ENCODE results near the gene SIN3A.
"Not testable (repeated sequence)": the region's sequence is repeated elsewhere in the genome, so short reads cannot be mapped to it uniquely, and the experiment has no call there.

Gene SIN3A

DNA sequence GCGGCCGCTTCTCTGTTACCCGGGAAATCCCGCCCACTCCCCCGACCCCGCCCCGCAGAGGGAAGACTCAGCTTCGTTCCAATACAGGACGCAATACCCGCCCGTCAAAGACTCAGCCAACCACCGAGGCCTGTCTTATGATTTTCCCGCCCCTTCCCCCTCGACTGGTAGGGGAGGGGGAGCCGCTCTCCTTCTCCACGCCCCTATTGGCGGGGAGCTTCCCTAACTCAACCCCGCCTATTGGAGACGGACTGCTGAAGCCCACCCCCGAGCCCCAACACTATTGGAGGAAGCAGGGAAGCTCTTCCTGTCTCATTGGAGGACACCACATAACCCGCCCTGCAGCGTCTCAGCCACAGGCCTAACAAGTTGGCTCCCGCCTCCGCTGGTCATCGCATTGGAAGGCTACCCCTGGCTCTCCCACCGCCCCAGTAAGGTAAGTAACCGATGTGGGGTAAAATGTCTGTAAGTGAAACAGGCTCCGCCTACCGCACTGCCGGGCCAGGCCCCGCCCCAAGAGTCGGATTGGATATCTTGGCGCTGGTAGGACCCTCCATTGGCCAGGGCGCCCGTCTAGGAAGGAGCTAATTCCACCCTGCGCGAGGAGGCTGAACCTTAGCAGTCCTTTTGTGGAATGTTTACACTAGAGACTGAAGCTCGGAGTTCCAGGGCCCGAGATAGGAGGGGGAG is at the start of gene SIN3A:
Gene SIN3A, minus strand, starts transcription at position 17 of the 690 bp plus-strand sequence. CDS start 21,315 bp downstream, outside the sequence.
- peak; percentile 100 for DNase-seq (ENCODE audit: low read depth, low spot score)

- no peak for DNase-seq (ENCODE audit: low read depth, low spot score)
Observed at GRCh38 chr15:75493732-75494131, 42.2 kb upstream of the SIN3A start.

- DNase-seq (ENCODE audit: low read depth, low spot score) = no peak
Observed at GRCh38 chr15:75483961-75484360, 32.5 kb upstream of the SIN3A start.

DNA sequence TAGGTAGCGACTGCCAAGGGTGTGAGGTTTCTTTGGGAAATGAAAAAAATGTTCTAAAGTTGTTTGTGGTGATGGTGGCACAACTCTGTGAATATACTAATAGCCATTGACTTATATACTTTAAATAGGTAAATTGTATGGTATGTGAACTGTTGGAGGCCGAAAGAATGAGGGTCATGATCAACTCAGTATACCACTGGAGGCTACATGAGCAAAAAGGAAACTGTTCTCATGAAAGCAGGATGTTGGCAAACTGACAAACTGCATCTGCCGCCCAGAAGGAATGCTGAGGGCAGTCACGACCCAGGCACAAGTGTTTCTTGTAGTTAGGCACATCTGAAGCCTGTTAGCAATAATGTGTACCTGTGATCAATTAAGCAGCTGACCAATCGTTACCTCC is 32.1 kb upstream of the SIN3A start:
- not testable (repeated sequence) for DNase-seq (ENCODE audit: low read depth, low spot score)

DNA sequence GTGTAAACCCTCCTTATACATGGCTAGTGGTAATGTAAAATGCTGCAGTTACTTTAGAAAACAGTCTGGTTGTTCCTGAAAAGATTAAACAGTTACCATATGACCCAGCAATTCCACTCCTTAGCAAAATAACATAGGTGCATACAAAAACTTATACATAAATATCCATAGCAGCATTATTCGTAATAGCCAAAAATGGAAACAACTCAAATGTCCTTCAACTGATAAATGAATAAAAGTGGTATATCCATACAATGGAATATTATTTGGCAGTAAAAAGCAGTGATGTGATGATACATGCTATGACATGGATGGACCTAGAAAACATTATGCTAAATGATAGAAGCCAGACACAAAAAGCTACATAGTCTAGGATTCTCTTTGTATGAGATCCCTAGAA is 31.6 kb upstream of the SIN3A start:
- no peak for DNase-seq (ENCODE audit: low read depth, low spot score)

GRCh38 chr15:75480463-75480862 is 29.0 kb upstream of the SIN3A start:
- not testable (repeated sequence) for DNase-seq (ENCODE audit: low read depth, low spot score)

DNA sequence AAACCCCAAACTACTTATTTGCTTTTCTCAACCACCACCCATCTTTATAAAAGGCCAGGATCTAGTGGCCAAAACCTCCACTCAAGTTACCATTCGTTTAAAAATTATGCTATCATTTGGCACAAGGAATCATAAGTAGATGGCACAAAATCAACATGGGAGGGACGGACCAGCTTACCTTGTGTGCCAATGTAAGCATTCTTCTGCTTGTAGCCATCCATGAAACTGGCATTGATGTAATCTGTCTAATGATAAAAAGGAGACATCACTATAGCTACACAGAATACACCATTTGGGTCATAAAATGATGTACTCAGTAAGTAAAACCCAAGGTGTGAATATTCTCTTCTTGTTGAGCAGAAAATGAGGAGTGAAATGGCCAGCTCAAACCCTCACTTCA is 28.2 kb upstream of the SIN3A start:
- DNase-seq (ENCODE audit: low read depth, low spot score) = no peak

- DNase-seq (ENCODE audit: low read depth, low spot score) = not testable (repeated sequence)
Observed at GRCh38 chr15:75477094-75477493, 25.6 kb upstream of the SIN3A start.

DNA sequence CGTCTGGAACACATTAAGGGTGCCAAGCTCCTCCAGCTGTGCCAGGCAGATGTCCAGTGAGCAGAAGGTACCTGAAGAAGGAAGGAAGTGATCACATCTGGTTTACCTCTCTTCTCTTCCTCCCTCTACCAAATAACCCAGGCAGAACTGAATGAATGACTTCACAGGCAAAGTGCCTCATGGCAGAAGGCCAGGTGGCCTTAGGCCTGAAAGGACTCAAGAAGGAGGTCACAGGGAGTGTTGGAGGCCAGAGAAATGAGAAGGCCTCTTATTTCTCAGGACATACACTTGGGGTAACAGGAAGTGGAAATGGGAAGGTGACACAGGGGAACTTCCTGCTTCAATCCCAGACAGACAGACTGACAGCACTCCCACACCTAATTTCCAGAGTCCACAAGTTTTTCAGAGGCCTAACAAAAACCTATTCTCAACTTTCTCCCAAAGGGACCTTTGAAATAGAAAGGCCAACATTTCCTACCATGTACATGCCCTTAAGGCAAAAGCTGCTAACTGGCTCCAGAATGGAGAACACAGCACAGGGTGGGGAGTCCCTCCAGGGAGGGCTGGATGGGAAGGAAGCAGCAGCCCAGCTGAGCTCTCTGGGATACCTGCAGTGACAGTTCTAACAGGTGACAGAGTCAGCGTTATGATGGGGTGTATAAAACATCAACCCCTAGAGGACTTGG is 17.6 kb upstream of the SIN3A start:
- DNase-seq (ENCODE audit: low read depth, low spot score) = no peak

DNA sequence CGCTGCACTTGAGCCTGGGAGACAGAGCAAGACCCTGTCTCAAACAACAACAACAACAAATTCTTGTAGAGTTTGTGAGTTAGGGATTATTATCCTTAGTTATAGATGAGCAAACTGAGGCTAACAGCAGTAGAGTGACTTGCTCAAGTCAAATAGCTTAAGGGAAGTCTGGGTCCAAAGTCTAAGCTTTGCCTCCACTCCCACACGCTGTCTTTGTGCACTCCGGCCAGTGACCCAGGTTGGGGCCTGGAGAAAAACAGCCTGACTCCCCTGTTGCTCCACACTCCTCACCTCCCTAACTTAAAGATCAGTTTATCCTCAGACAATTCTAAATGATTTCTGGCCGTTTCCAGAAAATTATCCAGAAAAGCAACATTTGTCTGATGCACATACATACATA is 9.2 kb upstream of the SIN3A start:
- no peak for DNase-seq (ENCODE audit: low read depth, low spot score)

DNA sequence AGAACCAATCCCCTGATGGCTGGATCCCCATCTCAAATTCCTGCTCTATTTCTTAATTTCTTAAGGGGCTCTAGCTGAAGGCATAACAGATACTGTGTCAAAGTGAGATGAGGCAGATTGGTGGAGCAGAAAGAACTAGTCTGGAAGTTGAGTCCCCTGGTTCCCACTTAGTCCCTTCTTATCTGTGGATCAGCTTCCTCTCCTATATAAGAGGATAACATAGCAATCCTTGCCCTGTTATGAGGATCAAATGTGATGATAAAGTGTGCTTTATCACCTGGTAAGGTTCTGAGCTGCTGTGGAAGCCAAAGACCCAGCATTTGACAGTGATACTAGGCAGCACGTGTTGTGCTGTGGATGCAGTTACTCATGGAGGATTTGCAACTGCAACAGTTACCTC is 8.1 kb upstream of the SIN3A start:
- no peak for DNase-seq (ENCODE audit: low read depth, low spot score)

DNA sequence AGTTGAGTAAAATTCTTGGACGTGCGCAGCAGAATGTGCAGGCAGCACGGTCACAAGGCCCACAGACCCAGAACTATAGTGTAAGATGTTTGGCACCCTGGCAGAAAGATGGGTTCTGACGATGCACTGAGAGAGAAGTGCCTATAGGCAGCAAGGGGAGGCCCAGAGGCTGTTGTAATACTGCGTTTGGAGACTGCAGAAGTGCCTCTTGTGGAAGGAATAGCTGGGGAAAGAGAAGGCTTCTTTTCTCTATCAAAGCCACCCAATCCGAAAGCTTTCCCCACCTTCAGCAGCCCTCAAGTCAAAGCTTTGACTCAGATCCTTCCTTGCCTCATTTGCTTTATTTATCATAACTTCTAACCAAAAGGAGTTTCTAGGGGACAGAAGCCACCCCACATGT is 5.2 kb upstream of the SIN3A start:
- DNase-seq (ENCODE audit: low read depth, low spot score) = peak; percentile 8

GRCh38 chr15:75455982-75456531 is 4.6 kb upstream of the SIN3A start:
- DNase-seq (ENCODE audit: low read depth, low spot score) = peak; percentile 71

GRCh38 chr15:75455424-75455981 is 4.0 kb upstream of the SIN3A start:
- DNase-seq (ENCODE audit: low read depth, low spot score) = peak; percentile 93

DNA sequence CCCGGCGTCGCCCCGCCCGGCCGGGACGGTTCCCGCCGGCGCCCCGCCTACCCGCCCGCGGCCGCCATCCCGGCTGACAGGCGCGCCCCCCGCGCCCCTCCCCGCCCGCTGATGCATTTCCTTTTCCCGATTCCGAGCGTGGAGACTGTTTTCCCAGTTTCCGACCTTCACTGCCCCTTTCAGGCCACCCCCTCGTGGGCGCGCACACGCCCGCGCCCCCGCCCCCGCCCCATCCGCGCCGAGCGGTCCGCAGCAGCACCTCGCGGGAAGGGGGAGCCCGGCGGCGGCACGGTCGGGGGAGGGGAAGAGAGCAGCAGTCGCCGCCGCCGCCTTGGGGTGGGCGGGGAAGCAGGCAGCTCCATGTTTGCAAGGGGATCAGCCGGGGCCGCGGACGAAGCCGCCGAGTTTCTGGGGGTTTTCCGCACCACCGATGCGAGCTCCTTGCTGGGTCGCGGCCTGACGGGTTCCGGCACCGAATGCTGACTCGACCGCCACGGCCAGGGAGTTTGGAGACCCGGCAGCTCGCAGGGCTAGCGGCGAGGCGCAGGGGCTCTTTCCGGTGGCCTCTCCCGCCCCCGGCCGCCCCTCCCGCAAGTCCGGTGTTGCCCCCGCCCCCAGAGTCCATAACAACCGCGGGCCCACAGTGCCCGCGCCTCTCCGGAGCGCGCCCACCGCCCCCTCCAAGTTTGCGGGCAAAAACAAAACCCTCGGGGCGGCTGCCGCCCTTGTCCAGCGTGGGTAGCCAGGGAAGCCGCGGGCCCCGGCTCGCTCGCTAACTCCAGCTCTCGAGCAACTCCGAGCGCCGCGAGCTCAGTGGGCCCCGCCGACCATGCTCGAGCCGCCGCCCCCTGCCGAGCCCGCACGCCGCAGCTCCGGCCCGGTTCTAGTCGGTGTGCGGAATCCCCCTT is 3.2 kb upstream of the SIN3A start:
- peak; percentile 52 for DNase-seq (ENCODE audit: low read depth, low spot score)

DNA sequence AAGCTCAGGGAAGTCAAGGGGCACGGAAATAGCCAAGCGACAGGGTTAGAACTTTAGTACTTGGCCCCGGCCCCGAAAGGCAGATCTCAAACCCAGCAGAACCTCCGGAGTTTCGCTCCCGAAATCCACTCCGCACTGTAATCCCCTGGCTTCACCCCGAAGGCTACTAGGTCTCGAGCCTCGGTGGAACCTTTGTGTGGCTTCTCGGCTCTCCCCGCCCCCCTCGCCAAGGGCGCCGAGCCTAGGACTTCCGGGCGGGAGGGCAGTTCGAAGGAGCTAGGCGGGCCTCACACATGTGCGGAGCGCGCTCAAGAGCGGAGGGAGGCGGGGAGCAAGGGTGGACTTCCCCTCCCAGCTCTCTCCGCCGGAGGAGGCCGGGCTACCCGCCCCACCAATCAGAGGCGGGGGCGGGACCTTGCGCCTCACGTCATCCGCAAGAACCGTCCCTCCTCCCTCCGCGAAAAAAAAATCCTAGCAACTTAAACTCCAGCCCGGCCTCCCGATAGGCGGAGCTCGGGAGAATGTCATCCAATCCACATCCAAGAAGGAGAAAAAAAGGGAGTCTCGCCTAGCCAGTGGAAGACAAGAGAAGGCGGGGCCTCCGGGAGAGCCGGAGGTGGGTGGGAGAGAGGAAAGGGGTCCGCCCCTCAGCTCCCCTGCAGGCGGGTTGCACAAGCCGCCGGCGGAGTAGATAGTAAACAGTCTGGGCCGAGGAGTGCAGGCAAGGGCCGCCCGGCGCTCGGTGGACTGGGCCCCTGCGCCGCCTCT is 2.4 kb upstream of the SIN3A start:
- DNase-seq (ENCODE audit: low read depth, low spot score) = peak; percentile 100

- peak; percentile 65 for DNase-seq (ENCODE audit: low read depth, low spot score)
Observed at GRCh38 chr15:75452865-75453702, 1.6 kb upstream of the SIN3A start.

DNA sequence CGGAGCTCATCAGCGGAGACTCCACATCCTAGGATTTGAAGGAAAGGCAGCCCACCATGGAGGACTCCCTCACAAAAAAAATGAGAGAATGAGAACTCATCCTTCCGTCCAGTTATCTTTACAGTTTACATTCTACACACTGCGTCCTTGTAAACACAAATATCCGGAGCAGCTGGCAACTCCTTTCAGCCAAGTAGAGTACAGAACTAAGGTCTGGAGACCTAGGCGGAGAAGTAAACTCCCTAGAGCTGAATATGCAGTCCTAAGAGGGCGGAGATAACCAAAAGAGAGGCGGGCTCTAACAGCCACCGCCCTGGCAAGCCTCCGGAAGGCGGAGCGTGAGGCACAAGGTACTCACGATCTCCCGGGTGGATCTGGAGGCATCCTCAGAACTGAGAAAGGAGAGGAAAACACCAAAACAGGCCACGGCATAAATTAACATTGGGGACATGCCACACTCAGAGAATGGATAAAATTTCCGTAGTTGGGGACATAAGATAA is 924 bp upstream of the SIN3A start:
- peak; percentile 90 for DNase-seq (ENCODE audit: low read depth, low spot score)

DNA sequence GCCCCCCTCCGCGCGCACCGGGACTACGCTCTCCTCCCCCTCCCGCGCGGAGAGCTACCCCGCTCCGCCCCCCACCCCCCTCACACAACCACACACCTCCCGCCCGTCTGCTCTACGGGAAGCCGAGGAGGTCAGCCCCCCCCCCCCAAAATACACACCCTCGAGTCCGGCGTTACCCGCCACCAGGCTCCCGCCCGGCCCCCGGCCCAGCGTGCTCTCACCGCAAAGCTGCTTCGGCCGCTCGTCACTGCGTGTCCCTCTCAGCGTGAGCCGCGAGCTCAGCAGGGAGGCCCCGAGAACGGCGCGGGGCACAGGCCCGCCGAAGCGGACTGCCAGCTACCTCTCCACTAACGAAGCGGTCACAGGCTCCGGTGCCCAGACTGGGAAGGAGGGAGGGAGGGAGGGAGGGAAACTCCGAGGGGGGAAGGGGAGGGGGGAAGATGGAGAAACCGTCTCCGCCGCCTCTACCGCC is 252 bp downstream of the SIN3A start:
- DNase-seq (ENCODE audit: low read depth, low spot score) = no peak
